SH-SY5Y (cell line): Measurements from ENCODE around the gene UVSSA.

Experiments
- GATA2 ChIP-seq: IDR thresholded peaks from 2 replicates; pipeline ENCODE4 v1.6.1; 2011; ENCODE audit warnings: mild to moderate bottlenecking, low read depth, low read length
- GATA3 ChIP-seq: IDR thresholded peaks from 2 replicates; pipeline ENCODE4 v1.6.1; 2011; ENCODE audit warnings: low read depth, mild to moderate bottlenecking, low read length, moderate library complexity

GRCh38 chr4:1407657-1408333 is 60.8 kb downstream of the UVSSA start:
- TF ChIP-seq GATA2 (no peak), GATA3 (no peak)
